HepG2 (cell line): Measurements from ENCODE around the gene RAB32. TPM values are rescaled to one million over a fixed set of nuclear protein-coding genes. Genes with fewer than 3 reads are reported as not detected.

Experiments
- ATAC-seq: fragments of 200-7000 bp; cut with Tn5 transposase; 3 replicates; pipeline ENCODE4 v1.9.1; 2020; ENCODE audit warnings: mild to moderate bottlenecking, moderate library complexity
- BruUV-seq: library from RNA; stranded (reverse); fragments of 400-500 nt; replicated peaks from 2 replicates; lab custom pipeline; 2021; lab: Mats Ljungman, UMichigan
- CTCF ChIA-PET: fragments of 300-600 bp; formaldehyde crosslinking; extraction: SDS; loops from one replicate; lab custom pipeline; 2021; ENCODE audit warnings: low total read pairs, inconsistent platforms, low intra/inter-chr PET ratio; lab: Yijun Ruan, JAX
- POLR2A ChIA-PET: fragments of 350-600 bp; sonication (Branson Sonifier 250); formaldehyde crosslinking; loops from one replicate; lab custom pipeline; 2020; ENCODE audit warnings: antibody characterized with exemption, inconsistent platforms; lab: Yijun Ruan, JAX
- DNase-seq: peaks from one replicate; pipeline ENCODE4 v3.0.0-alpha.2; 2015; ENCODE audit warnings: low spot score
- FAIRE-seq: peaks from 3 replicates; lab custom pipeline; 2011; peaks lifted over from hg19 to GRCh38; lab: Jason Lieb, UNC
- H2AFZ ChIP-seq: one replicate; pipeline ENCODE4 v1.6.1; 2011; ENCODE audit warnings: low read length, inconsistent platforms
- H3K27ac ChIP-seq: fragments of 300-600 bp; 3 replicates; pipeline ENCODE4 v1.8.0; 2011; ENCODE audit warnings: mixed run types, mild to moderate bottlenecking, mixed read lengths, low read length, inconsistent platforms; ENCODE audit not compliant: insufficient read depth; ENCODE audit errors: extremely low read length
- H3K27me3 ChIP-seq, 2 experiments: fragments of 200-600 bp in 1 of 2; 2 replicates in 1 of 2; 3 replicates in 1 of 2; pipeline versions ENCODE4 v1.6.0 to v1.8.0; 2011; ENCODE audit warnings: low read length in 2 of 2, mild to moderate bottlenecking in 2 of 2, moderate library complexity in 2 of 2, inconsistent platforms in 1 of 2; ENCODE audit not compliant: insufficient read depth in 2 of 2, control insufficient read depth in 1 of 2
- H3K36me3 ChIP-seq, 2 experiments: fragments of 200-600 bp in 1 of 2; replicated peaks in 1 of 2; 2 replicates in 1 of 2; 3 replicates in 1 of 2; pipeline versions ENCODE4 v1.5.1 to v1.8.0; 2011; ENCODE audit warnings: low read length in 2 of 2, inconsistent platforms in 1 of 2; ENCODE audit not compliant: insufficient read depth in 2 of 2, control insufficient read depth in 1 of 2
- H3K4me1 ChIP-seq: 2 replicates; pipeline ENCODE4 v1.5.1; 2012; ENCODE audit warnings: low read length, inconsistent platforms; ENCODE audit not compliant: insufficient read depth
- H3K4me2 ChIP-seq: 2 replicates; pipeline ENCODE4 v1.6.0; 2011; ENCODE audit warnings: low read depth, low read length, inconsistent platforms
- H3K4me3 ChIP-seq, 3 experiments: fragments of 200-600 bp in 1 of 3; sonication (generic), shearing (Covaris generic) in 1 of 3; replicated peaks in 1 of 3; 2 replicates each; pipeline ENCODE4 v1.5.1; 2011 to 2016; ENCODE audit warnings: low read length in 3 of 3, inconsistent platforms in 2 of 3, low read depth in 2 of 3, mild to moderate bottlenecking in 2 of 3, control low read depth in 1 of 3, mixed read lengths in 1 of 3; ENCODE audit not compliant: insufficient read depth in 1 of 3
- H3K79me2 ChIP-seq: one replicate; pipeline ENCODE4 v1.6.1; 2011; ENCODE audit warnings: low read length, inconsistent platforms; ENCODE audit not compliant: insufficient read depth
- H3K9ac ChIP-seq: 2 replicates; pipeline ENCODE4 v1.6.0; 2011; ENCODE audit warnings: mild to moderate bottlenecking, low read depth, low read length, inconsistent platforms; ENCODE audit not compliant: insufficient read depth
- H3K9me3 ChIP-seq: 2 replicates; pipeline ENCODE4 v1.5.1; 2012; ENCODE audit warnings: mild to moderate bottlenecking, low read length
- H4K20me1 ChIP-seq: 2 replicates; pipeline ENCODE4 v1.6.0; 2011; ENCODE audit warnings: inconsistent platforms, mild to moderate bottlenecking, low read length, moderate library complexity; ENCODE audit not compliant: insufficient read depth
- AFF4 ChIP-seq: sonication (generic); formaldehyde crosslinking; IDR thresholded peaks from 2 replicates; pipeline ENCODE4 v1.4.0; 2020; ENCODE audit warnings: missing genetic modification reagents
- ATF1 ChIP-seq: IDR thresholded peaks from 2 replicates; pipeline ENCODE4 v1.6.1; 2016; ENCODE audit warnings: mild to moderate bottlenecking, control low read depth
- FOXK2 ChIP-seq: fragments of 450-650 bp; IDR thresholded peaks from 2 replicates; pipeline ENCODE4 v1.6.1; 2016
- HDAC1 ChIP-seq: sonication (generic); formaldehyde crosslinking; IDR thresholded peaks from 2 replicates; pipeline ENCODE4 v1.5.1; 2020; ENCODE audit warnings: mild to moderate bottlenecking, missing genetic modification reagents
- HHEX ChIP-seq: IDR thresholded peaks from 2 replicates; pipeline ENCODE4 v1.6.1; 2016; ENCODE audit warnings: control low read depth
- KLF13 ChIP-seq: sonication (generic); formaldehyde crosslinking; IDR thresholded peaks from 2 replicates; pipeline ENCODE4 v1.4.0; 2020; ENCODE audit warnings: mild to moderate bottlenecking, missing genetic modification reagents
- NCOA5 ChIP-seq: sonication (generic); formaldehyde crosslinking; IDR thresholded peaks from 2 replicates; pipeline ENCODE4 v1.4.0; 2020; ENCODE audit warnings: missing genetic modification reagents
- ZNF567 ChIP-seq: sonication (generic); formaldehyde crosslinking; IDR thresholded peaks from 2 replicates; pipeline ENCODE4 v1.8.1; 2023; ENCODE audit warnings: mild to moderate bottlenecking, missing genetic modification reagents, borderline replicate concordance
- in situ Hi-C: cut with HindIII; loops from 2 replicates; pipeline ENCODE4 v1.10.0; 2017; ENCODE audit warnings: low pct_unique_long_range_greater_than_20kb; ENCODE audit not compliant: extremely low pct_ligation_motif_present
- intact Hi-C: fragments of 100-400 bp; cut with micrococcal nuclease; formaldehyde crosslinking; loops from one replicate; pipeline ENCODE4 v1.10.0; 2022; ENCODE audit not compliant: unreplicated experiment
- polyA plus RNA-seq, 8 experiments: library from polyadenylated mRNA; depleted of rRNA in 3 of 8; stranded (reverse) in 7 of 8; unstranded in 1 of 8; fragments of >200 nt; fragmentation: Illumina TruSeq in 4 of 8; extraction: Trizol in 4 of 8; gene quantifications; 2 replicates each; pipeline versions ENCODE4 v1.2.1 to v1.2.3, GENCODE V29; 2011 to 2016; ENCODE audit warnings: low read depth in 4 of 8, missing spikeins in 1 of 8, mixed read lengths in 1 of 8; ENCODE audit not compliant: insufficient read depth in 1 of 8
- total RNA-seq, 5 experiments: library from RNA; depleted of rRNA; stranded (reverse); fragments of >200 nt; fragmentation: Illumina TruSeq; extraction: Trizol; gene quantifications; 2 replicates each; pipeline ENCODE4 v1.2.3, GENCODE V29; 2016; ENCODE audit warnings: low read depth in 1 of 5
- TF ChIP-seq, protein P1 (sequence below): sonication (generic); formaldehyde crosslinking; IDR thresholded peaks from 2 replicates; pipeline ENCODE4 v1.4.0; 2020; ENCODE audit warnings: missing genetic modification reagents
- TF ChIP-seq, protein P2 (sequence below): sonication (generic); formaldehyde crosslinking; IDR thresholded peaks from 2 replicates; pipeline ENCODE4 v1.5.1; 2020; ENCODE audit warnings: missing genetic modification reagents, mild to moderate bottlenecking, borderline replicate concordance
- TF ChIP-seq, protein P3 (sequence below): sonication (generic); formaldehyde crosslinking; IDR thresholded peaks from 2 replicates; pipeline ENCODE4 v1.5.1; 2020; ENCODE audit warnings: missing genetic modification reagents, mild to moderate bottlenecking, borderline replicate concordance

Gene RAB32
- total and polyA plus RNA-seq, 2 of the 13 experiments (the other 11 are each of a cell fraction or from before 2014, with no cell fraction given) = 43.7 to 93.9 TPM

GRCh38 chr6:146574211-146574610 lies 30.6 kb downstream of the RAB32 start (continued):
- TF ChIP-seq, protein P1, sequence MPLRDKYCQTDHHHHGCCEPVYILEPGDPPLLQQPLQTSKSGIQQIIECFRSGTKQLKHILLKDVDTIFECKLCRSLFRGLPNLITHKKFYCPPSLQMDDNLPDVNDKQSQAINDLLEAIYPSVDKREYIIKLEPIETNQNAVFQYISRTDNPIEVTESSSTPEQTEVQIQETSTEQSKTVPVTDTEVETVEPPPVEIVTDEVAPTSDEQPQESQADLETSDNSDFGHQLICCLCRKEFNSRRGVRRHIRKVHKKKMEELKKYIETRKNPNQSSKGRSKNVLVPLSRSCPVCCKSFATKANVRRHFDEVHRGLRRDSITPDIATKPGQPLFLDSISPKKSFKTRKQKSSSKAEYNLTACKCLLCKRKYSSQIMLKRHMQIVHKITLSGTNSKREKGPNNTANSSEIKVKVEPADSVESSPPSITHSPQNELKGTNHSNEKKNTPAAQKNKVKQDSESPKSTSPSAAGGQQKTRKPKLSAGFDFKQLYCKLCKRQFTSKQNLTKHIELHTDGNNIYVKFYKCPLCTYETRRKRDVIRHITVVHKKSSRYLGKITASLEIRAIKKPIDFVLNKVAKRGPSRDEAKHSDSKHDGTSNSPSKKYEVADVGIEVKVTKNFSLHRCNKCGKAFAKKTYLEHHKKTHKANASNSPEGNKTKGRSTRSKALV (CRISPR knock-in tag) = no peak
- TF ChIP-seq HDAC1 (CRISPR knock-in tag) = no peak
- no peak for TF ChIP-seq HHEX (CRISPR knock-in tag)
- TF ChIP-seq, all 625 proteins: peak for 0

DNA sequence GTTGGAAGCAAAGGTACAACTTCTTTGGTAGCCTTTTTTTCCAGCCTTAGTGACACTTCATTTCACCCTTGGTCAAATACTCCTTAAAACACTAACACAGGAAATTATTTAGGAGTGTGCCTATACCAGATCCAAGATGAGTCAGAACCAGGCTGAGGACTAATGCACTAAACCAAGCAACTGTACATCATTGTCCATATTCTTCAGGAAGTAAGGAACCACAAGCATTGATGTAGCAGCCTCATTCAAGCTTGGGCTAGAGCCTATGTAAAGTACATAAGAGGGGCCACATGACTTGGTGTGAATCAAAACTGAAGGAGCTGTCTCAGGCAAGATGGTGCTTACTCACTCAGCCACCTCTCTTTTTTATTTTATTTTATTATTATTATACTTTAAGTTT lies 34.4 kb downstream of the RAB32 start:
- no peak overlapping the region for H3K4me3 ChIP-seq
- no peaks in the 10 kb centered on the region for H3K79me2 ChIP-seq
- intact Hi-C loops = no loop called here
- DNase-seq (no peak), ATAC-seq (no peak), FAIRE-seq (no peak)
- no peaks in the 10 kb centered on the region for H4K20me1 ChIP-seq
- H3K4me2 ChIP-seq = no peak overlapping the region
- no peaks in the 10 kb centered on the region for H3K4me1 ChIP-seq
- no peak for TF ChIP-seq ATF1 (CRISPR knock-in tag)
- TF ChIP-seq, protein P2, sequence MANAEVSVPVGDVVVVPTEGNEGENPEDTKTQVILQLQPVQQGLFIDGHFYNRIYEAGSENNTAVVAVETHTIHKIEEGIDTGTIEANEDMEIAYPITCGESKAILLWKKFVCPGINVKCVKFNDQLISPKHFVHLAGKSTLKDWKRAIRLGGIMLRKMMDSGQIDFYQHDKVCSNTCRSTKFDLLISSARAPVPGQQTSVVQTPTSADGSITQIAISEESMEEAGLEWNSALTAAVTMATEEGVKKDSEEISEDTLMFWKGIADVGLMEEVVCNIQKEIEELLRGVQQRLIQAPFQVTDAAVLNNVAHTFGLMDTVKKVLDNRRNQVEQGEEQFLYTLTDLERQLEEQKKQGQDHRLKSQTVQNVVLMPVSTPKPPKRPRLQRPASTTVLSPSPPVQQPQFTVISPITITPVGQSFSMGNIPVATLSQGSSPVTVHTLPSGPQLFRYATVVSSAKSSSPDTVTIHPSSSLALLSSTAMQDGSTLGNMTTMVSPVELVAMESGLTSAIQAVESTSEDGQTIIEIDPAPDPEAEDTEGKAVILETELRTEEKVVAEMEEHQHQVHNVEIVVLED = no peak
- TF ChIP-seq, protein P3, sequence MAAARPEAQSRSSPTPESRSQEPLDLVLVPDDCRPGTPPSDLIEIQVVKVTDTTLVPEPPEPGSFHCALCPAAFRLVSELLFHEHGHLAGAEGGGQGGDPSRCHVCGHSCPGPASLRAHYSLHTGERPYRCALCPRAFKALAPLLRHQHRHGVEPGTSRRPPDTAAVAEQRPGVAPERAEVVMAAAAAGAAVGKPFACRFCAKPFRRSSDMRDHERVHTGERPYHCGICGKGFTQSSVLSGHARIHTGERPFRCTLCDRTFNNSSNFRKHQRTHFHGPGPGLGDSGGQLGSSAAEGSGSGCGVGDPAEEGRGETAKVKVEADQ (CRISPR knock-in tag) = no peak
- TF ChIP-seq AFF4 = no peak
- TF ChIP-seq KLF13 (CRISPR knock-in tag) = no peak
- no peak for TF ChIP-seq FOXK2
- no peak for TF ChIP-seq NCOA5 (CRISPR knock-in tag)
- TF ChIP-seq ZNF567 (CRISPR knock-in tag) = no peak
- TF ChIP-seq, all 625 proteins: peak for 0
- ChIA-PET POLR2A (no interaction called here), CTCF (no interaction called here)
- Histone ChIP-seq H3K27me3 (no peaks in the 10 kb centered on the region), H3K9me3 (no peaks in the 10 kb centered on the region), H3K27ac (no peak overlapping the region), H3K36me3 (no peaks in the 10 kb centered on the region), H3K9ac (no peak overlapping the region), H2AFZ (no peak overlapping the region)
- no TSS peak for BruUV-seq
- in situ Hi-C loops = no loop called here
